GM10266 (cell line): ENCODE results near the gene SRPK2.
"Not testable (repeated sequence)": the region's sequence is repeated elsewhere in the genome, so short reads cannot be mapped to it uniquely, and the experiment has no call there.

Experiments used
- DNase-seq: peaks from one replicate; pipeline ENCODE4 v3.0.0; 2012; ENCODE audit errors: extremely low spot score
- TF ChIP-seq, protein P1 (sequence below): IDR thresholded peaks from 2 replicates; pipeline ENCODE4 v1.5.1; 2012; ENCODE audit warnings: mild to moderate bottlenecking, low read depth; ENCODE audit not compliant: control insufficient read depth, insufficient read depth; ENCODE audit errors: missing control alignments

Gene SRPK2

DNA sequence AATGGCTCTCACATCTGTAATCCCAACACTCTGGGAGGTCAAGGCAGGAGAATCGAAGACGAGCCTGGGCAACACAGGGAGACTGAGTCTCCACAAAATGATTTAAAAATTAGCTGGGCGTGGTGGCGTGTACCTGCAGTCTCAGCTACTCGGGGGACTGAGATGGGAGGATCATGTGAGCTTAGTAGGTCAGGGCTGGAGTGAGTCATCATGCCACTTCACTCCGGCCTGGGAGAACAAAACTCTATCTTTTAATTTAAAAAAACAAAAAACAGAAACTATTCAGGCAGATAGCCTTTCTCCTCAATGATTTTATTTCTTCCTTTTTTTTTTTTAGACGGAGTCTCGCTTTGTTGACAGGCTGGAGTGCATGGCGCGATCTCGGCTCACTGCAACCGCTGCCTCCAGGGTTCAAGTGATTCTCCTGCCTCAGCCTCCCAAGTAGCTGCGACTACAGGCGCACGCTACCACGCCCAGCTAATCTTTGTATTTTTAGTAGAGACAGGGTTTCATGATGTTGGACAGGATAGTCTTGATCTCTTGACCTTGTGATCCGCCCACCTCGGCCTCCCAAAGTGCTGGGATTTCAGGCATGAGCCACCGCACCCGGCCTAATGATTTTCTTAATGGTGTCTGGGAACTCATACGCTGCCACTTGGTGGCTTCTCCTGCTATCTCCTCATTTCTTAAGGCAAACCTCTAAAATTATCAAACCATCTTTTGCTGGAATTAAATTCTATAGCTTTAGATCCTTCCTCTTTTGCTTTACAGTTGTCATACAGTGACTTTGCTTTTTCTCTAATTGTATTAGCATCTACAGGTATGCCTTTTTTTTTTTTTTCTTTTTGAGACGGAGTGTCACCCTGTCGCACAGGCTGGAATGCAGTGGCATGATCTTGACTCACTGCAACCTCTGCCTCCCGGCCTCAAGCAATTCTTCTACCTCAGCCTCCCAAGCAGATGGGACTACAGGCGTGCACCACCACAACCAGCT is 22.9 kb downstream of the SRPK2 start:
- TF ChIP-seq, protein P1, sequence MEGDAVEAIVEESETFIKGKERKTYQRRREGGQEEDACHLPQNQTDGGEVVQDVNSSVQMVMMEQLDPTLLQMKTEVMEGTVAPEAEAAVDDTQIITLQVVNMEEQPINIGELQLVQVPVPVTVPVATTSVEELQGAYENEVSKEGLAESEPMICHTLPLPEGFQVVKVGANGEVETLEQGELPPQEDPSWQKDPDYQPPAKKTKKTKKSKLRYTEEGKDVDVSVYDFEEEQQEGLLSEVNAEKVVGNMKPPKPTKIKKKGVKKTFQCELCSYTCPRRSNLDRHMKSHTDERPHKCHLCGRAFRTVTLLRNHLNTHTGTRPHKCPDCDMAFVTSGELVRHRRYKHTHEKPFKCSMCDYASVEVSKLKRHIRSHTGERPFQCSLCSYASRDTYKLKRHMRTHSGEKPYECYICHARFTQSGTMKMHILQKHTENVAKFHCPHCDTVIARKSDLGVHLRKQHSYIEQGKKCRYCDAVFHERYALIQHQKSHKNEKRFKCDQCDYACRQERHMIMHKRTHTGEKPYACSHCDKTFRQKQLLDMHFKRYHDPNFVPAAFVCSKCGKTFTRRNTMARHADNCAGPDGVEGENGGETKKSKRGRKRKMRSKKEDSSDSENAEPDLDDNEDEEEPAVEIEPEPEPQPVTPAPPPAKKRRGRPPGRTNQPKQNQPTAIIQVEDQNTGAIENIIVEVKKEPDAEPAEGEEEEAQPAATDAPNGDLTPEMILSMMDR = no peak

DNA sequence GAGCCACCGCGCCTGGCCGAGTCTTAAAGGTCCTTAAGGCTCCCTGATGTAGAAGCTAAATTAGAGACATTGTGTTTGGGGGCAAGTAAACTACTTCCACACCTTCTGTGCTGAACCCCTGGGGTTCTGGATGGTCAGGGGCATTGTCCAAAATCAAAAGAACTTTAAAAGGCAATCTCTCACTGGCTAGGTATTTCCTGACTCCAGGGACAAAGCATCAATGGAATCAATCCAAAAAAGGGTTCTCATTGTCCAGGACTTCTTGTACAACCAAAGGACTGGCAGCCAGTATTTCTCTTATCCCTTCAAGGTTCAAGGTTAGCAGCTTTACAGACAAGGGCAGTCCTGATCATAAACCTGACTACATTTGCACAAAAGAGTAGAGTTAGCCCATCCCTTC is 24.0 kb downstream of the SRPK2 start:
- TF ChIP-seq, protein P1 = no peak
- DNase-seq = no peak

More for the DNA sequence above, 22.9 kb downstream of the SRPK2 start:
- DNase-seq = no peak

DNA sequence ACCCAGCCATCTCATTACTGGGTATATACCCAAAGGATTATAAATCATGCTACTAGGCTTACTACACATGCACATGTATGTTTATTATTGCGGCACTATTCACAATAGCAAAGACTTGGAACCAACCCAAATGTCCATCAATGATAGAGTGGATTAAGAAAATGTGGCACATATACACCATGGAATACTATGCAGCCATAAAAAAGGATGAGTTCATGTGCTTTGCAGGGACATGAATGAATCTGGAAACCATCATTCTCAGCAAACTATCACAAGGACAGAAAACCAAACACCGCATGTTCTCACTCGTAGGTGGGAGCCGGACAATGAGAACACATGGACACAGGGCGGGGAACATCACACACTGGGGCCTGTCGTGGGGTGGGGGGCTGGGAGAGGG is 25.1 kb downstream of the SRPK2 start:
- not testable (repeated sequence) for DNase-seq

DNA sequence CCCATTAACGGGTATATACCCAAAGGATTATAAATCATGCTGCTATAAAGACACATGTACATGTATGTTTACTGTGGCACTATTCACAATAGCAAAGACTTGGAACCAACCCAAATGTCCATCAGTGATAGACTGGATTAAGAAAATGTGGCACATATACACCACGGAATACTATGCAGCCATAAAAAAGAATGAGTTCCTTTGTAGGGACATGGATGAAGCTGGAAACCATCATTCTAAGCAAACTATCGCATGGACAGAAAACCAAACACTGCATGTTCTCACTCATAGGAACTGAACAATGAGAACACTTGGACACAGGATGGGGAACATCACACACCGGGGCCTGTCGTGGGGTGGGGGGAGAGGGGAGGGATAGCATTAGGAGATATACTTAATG is 26.0 kb downstream of the SRPK2 start:
- not testable (repeated sequence) for DNase-seq

DNA sequence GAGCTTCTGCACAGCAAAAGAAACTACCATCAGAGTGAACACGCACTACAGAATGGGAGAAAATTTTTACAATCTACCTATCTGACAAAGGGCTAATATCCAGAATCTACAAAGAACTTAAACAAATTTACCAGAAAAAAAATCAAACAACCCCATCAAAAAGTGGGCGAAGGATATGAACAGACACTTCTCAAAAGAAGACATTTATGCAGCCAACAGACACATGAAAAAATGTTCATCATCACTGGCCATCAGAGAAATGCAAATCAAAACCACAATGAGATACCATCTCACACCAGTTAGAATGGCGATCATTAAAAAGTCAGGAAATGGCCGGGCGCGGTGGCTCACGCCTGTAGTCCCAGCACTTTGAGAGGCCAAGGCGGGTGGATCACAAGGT is 26.7 kb downstream of the SRPK2 start:
- not testable (repeated sequence) for DNase-seq

DNA sequence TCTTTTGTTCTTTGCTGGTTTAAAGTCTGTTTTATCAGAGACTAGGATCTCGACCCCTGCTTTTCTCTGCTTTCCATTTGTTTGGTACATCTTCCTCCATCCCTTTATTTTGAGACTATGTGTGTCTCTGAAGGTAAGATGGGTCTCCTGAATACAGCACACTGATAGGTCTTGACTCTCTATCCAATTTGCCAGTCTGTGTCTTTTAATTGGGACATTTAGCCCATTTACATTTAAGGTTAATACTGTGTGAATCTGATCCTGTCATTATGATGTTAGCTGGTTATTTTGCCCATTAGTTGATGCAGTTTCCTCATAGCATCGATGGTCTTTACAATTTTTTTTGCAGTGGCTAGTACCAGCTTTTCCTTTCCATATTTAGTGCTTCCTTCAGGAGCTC is 28.6 kb downstream of the SRPK2 start:
- DNase-seq = not testable (repeated sequence)

DNA sequence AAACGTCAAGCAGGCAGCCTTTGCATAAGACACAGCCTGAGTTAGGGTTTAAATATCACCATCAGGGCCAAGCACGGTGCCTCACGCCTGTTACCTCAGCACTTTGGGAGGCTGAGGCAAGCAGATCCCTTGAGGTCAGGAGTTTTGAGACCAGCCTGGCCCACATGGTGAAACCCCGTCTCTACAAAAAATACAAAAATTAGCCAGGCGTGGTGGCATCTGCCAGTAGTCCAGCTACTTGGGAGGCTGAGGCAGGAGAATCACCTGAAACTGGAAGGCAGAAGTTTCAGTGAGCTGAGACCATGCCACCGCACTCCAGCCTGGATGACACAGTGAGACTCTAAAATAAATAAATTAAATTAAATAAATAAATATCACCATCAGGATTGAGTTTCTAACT is 33.0 kb downstream of the SRPK2 start:
- TF ChIP-seq, protein P1 = no peak

DNA sequence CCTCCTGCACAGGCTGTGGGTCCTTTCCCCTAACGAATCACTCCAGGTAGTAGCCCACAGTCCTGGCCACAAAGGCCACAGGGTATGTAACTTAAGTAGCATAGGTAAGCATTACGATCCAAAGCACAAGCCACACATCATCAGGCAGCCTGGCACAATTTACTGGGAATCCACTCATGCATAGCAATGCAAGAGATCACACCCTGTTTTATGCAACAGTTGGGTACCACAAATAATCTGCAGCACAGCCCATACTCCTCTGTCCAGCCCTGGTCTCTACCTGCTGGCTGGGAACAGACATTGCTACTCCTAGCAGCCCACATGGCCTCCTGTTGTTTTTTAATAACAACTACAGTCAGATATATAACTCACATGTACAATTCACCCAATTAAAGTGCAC is 34.3 kb downstream of the SRPK2 start:
- no peak for DNase-seq

More for the DNA sequence above, 33.0 kb downstream of the SRPK2 start:
- DNase-seq = no peak

DNA sequence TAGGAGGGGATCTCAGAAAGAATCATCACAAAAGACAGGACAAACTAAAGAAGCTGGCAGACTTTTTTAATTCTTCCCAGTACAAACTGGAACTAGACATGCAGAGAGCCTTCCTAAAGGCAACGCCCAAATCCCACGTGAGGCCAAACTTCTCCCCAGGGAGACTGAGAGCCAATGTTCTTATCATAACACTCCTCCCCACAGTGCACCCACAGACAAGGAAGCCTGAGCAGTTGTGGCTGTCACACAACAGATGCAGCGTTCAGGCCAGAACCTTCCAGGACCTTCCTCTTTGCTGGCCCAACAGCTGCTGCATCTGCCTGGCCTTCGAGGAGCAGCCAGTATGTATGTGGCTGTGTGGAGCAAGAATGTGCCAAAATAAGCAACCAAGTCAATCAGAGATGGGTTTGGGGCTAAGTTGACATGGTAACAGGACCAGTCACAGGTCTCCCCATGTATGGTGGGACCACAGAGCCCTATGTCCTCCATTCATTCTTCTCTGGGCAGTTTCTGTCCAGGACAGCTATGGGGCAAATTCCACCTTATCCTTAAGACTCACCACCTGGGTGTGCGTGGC is 34.9 kb downstream of the SRPK2 start:
- DNase-seq = no peak
- TF ChIP-seq, protein P1 = no peak

More for the DNA sequence above, 34.3 kb downstream of the SRPK2 start:
- TF ChIP-seq, protein P1 = no peak
